ENCODE results near the gene INAFM1.

INAFM1 gene

GRCh38 chr19:47309608-47310007, 34.9 kb downstream of the INAFM1 start, which contains the start of gene C5AR1:
C5AR1 (plus strand) TSS chr19:47309861; CDS start chr19:47309896, 35 bp downstream.
- no peak for DNase-seq (ENCODE audit: low read depth in 2 of 2)

- DNase-seq (ENCODE audit: low read depth in 2 of 2) = no peak
Measured at GRCh38 chr19:47310323-47310722, 35.6 kb downstream of the INAFM1 start.

GRCh38 chr19:47310819-47311218, 36.1 kb downstream of the INAFM1 start:
- DNase-seq (ENCODE audit: low read depth in 2 of 2) = no peak

GRCh38 chr19:47312366-47313006, 37.8 kb downstream of the INAFM1 start:
- no peak for DNase-seq (ENCODE audit: low read depth in 2 of 2)

DNA sequence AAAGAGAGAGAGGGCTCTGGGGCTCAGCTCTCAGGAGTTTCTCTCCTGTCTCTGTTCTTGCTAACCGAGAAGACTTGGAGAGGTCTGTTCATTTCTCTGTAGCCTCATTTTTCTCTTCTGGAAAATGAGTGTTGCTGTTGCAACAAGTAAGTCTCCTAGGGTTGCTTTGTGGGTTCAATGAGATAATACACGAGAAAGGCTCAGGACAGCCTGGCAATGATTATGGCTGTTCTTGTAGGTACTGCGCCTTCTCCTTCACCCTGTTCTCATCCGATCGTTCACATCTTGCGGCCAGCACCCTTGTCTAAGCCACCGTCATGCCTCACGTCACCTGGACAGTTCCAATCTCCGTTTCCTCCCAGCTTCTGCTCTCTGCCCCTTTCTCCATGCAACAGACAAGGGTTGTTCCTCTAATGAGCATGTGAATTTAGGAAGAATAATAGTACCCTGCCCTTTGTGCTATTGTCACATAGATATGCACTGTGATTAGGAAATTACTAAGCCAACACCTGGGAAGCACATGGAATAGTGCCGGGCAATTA, 39.1 kb downstream of the INAFM1 start:
- no peak for DNase-seq (ENCODE audit: low read depth in 2 of 2)

DNA sequence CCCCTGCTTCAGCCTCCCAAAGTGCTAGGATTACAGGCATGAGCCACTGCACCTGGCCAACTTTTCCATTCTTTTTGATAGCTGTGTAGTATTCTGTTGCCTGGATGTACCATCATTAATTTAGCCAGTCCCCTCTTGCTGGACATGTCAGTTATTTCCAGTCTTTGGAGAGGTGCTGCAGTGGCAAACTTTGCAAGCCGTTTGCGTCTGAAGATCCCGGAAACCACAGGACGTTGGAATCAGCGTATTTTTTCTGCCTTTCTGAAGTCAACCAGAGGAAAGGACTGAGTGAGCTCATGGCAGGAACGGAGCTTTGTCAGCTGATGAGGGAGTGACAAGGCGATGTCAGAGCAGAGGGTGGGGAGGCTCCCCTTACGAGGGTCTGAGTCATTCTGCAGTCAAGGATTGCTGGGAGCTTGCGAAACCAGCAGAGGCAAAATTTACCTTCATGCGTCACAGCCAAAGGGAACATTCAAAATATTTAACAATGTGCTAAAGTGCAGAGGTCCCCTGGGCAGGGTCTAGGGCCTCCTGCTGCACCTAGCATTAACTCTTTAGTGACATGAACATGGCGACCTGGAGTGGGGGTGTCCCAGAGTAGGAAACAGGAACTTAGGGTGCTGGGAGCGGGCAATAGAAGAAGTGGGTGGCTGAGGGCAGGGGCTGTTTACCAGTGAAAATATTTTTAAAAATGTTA, 40.6 kb downstream of the INAFM1 start:
- no peak for DNase-seq (ENCODE audit: low read depth in 2 of 2)

GRCh38 chr19:47316513-47316912, 41.8 kb downstream of the INAFM1 start:
- no peak for DNase-seq (ENCODE audit: low read depth in 2 of 2)

DNA sequence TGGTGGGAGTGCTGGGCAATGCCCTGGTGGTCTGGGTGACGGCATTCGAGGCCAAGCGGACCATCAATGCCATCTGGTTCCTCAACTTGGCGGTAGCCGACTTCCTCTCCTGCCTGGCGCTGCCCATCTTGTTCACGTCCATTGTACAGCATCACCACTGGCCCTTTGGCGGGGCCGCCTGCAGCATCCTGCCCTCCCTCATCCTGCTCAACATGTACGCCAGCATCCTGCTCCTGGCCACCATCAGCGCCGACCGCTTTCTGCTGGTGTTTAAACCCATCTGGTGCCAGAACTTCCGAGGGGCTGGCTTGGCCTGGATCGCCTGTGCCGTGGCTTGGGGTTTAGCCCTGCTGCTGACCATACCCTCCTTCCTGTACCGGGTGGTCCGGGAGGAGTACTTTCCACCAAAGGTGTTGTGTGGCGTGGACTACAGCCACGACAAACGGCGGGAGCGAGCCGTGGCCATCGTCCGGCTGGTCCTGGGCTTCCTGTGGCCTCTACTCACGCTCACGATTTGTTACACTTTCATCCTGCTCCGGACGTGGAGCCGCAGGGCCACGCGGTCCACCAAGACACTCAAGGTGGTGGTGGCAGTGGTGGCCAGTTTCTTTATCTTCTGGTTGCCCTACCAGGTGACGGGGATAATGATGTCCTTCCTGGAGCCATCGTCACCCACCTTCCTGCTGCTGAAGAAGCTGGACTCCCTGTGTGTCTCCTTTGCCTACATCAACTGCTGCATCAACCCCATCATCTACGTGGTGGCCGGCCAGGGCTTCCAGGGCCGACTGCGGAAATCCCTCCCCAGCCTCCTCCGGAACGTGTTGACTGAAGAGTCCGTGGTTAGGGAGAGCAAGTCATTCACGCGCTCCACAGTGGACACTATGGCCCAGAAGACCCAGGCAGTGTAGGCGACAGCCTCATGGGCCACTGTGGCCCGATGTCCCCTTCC, 45.5 kb downstream of the INAFM1 start:
- no peak for DNase-seq (ENCODE audit: low read depth in 2 of 2)

GRCh38 chr19:47321630-47322029, 46.9 kb downstream of the INAFM1 start:
- no peak for DNase-seq (ENCODE audit: low read depth in 2 of 2)

GRCh38 chr19:47322058-47322457, 47.4 kb downstream of the INAFM1 start:
- DNase-seq (ENCODE audit: low read depth in 2 of 2) = no peak

GRCh38 chr19:47323409-47323808, 48.7 kb downstream of the INAFM1 start:
- DNase-seq (ENCODE audit: low read depth in 2 of 2) = no peak

DNA sequence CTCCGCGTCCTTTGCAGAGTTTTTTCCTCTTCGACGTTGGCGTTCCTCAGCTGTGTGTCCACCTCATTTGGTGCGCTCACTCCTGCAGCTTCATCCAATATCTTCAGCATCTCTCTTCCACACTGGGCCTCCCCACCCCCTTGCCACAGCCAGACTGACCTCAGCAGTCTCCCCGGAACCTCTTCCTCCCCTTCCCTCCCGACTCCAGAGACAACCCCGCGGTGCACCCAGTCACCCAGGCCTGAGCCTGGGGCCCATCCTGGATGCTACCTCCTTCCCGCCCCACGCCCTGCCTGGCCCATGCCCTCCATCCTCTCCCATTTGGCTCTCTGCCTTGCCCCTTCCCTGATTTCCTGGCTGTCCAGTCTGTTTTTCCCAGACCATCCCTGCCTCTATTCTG, 49.2 kb downstream of the INAFM1 start:
- DNase-seq (ENCODE audit: low read depth in 2 of 2) = no peak

GRCh38 chr19:47324502-47324901, 49.8 kb downstream of the INAFM1 start:
- DNase-seq (ENCODE audit: low read depth in 2 of 2) = no peak

Measured in stimulated activated CD4-positive, alpha-beta T cell treated with anti-CD3 and anti-CD28 coated beads, Interleukin-12 subunit alpha, Interleukin-12 subunit beta, amount 100 ng/mL, for 24 hours (primary cell).